HG03460 (cell line): ENCODE results near the gene GJB6.
A peak's percentile ranks its signal among the peaks of the same experiment; 100 is the strongest.

ENCODE experiments used
- ATAC-seq: cut with Tn5 transposase; IDR thresholded peaks from one replicate; pipeline ENCODE4 v1.9.1; 2021; ENCODE audit not compliant: unreplicated experiment

The GJB6 gene

DNA sequence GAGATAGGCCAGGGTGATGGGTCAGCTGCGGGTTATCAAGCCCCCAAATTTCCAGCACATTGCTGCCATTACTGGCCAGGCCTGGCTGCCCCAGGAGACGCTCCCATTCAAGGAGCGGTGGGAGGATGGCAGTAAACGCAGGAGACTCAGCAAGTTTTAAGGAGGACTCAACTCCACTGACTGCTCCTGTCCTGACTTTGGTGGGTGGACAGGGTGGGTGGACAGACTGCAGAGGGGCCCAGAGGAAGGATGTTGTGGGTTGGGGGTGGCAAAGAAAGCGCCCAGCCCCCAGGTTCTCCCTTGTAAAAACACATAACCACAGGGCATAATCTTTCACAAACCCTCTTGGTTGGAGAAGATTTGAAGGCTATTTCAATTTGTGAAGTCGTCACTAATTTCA is 4.4 kb downstream of the GJB6 start:
- no peak for ATAC-seq

DNA sequence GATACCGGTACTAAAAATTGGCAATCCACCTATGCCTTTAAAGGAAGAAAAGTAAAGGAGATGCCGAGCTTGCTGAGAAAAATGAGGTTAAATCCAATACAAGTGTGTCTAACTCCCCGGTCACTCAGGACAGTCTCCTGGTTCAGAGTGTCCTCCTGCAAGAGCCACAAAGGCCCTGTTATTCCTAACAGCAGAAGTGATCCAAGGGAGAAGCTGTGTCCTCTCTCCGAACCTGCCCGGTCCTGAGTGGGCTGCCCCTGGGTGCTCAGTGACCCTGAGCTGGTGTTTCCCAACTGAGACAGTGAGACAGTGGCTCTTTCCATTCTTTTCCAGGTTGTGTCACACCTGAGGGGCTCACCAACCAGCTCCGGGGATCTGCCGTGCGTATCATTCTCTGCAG is 4.8 kb downstream of the GJB6 start:
- no peak for ATAC-seq

DNA sequence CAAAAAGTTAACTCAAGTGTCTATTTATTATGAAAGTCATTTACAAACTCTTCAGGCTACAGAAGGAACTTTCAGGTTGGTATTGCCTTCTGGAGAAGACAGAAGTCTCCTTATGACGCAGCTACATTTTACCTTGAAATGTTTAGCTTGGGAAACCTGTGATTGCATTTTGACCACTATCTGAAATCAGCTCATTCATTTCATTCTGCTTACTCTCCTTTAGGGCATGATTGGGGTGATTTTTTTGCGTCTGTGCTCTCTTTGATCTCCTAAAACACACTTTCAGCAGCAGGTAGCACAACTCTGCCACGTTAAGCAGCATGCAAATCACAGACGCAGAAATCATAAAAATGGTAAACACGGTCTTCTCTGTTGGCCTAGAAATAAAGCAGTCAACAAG is 9.6 kb downstream of the GJB6 start:
- no peak for ATAC-seq

DNA sequence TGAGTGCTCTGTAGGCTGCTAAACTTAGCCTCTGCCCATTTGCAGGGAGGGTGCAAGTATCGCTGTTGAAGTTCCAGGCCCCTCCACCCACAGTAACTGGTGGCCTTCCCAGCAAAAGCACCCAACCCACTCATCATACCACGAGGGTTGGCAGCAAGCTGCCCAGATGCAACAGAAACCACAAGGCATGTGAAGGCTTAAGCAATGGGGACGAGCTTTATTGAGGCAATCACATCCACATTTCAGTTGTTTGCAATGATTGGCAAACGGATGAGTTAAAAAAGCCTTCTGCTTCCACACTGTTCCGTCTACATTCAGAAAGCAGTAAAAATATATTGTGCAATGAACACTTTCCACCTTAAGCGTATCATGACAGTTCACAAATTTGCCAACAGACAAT is 10.3 kb downstream of the GJB6 start:
- no peak for ATAC-seq

DNA sequence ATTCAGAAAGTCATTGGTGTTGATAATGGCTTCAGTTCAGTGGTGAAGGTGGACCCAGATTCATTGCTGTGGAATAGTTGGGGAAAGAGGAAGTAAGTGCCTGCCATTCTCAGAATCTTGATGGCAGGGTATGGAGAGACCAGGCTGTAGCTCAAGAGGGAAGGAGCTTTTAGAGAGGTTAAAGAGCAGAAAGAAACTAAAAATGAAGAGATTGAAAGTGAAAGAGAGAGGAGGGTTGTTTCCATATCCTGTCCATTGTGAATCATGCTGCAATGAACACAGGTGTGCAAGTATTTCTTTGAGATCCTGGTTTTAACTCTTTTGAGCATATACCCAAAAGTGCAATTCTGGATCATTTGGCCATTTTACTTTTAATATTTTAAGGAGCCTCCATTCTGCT is 12.5 kb downstream of the GJB6 start:
- peak; percentile 94 for ATAC-seq

DNA sequence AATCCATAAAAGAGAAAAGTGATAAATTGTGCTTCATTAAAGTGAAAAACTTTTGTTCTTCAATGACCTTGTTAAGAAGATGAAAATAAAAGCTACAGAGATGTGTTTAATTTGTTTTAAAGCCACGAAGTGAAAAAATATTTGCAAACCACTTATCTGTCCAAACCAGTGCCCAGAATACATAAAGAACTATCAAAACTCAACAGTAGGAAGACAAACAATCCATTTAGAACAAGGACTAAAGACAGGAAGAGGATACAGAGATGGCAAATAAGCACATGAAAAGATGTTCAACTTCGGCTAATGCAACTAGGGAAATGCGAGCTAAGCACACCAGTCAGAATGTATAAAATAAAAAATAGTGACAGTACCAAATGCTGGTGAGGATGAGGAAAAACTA is 15.0 kb downstream of the GJB6 start:
- no peak for ATAC-seq

DNA sequence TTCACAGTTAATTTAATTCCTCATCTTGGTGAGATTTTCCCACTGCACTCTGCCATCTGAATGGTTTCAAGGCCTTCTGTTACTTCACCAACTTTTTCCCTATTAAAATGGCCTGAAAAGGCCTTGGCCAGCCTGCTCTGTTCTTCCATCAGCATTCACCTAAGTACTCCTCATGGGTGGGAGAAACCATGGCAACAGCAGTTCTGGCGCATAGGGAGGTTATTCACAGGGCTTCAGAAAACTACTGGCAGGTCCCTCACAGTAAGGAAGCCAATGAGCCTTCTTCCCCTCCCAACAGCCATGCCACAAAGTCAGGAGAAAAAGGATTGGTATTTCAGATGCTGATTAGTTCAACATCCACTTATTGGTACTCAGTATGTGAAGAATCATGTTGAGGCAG is 22.2 kb downstream of the GJB6 start:
- no peak for ATAC-seq

DNA sequence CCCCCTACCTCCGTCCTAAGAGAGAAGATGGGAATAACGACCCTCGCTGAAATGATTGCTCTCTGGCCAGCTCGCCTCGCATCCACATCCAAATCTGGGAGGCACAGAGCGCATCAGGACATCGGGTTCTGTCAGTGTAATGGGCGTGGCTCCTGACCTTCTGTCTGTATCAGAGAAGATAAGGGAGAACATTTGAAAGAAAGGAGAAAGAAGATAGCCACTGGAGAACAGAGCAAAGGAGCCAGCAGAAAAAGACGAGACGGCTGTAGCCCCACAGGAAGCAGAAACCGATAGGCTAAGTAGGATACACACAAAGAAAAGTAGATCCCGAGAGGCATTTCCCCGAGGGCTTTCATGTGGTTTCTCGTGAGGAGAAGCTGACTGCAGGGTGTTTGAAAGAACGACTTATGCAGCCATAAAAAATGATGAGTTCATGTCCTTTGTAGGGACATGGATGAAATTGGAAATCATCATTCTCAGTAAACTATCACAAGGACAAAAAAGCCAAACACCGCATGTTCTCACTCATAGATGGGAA is 25.4 kb downstream of the GJB6 start:
- no peak for ATAC-seq

DNA sequence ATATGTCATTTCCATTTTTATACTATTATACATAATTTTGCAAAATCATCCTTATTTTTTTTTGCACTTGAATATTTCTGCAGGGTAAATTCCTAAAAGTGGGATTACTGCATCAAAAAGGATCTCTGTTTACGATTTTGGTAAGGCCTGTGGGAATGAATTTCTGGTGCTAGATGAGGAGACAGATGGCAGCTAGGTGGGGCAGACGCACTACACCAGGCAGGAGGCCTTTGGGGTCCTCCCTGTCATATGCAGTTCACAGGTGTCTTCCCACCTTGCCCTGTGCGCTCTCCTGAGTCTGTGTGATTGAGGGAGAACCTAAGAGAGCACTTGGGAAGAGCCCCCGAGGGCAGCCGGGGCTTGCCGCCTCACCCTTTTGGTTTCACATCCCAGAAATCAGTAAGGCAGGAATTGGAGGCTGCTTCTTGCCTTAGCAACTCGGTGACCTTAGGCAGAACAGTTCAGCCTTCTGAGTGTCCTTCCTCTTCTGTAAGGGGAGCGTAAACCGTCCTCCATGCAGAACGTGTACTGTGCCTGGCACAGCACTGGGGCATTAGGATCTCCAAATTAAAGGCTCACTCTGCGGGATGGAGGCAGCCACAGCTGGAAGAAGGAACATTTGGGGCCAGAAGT is 25.9 kb downstream of the GJB6 start:
- no peak for ATAC-seq

DNA sequence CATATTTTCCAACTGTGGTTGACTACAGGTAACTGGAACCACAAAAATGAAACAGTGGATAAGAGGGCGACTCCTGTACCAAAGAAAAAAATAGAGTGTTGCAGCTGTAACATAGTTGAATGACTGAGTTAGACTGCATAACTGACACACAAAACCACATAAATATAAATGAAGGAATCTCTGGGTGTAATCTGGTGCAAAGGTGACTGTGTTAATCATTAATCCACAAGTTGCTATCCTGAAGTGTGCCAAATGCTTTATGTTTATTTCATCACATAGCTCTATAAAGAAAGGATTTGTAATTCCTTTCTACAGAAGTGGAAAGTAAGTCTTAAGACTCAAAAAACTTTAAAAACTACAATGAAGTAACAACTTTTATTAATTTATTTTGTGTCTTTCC is 33.3 kb downstream of the GJB6 start:
- no peak for ATAC-seq

DNA sequence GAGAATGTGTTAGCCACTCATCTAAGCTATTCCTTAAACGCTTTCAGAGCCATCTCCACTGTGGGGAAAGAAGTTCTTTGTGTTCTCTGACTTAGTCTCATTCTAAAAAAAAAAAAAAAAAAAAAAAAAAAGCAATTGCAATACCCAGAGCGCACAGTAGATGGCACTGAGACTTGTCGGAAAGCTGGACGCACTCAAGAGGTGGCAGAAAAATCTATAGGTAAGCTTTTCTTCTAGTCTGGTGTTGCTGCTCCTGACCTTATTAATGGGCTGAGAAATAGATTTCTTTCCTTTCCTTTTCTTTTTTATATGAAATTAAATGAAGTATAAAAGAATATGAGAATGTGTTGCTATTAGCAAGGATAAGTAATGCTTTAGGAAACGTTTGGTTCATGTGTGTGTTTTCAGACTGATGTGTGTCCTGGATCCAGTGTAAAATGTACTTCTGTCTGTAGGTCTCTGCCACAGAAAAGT is 34.7 kb downstream of the GJB6 start:
- ATAC-seq = no peak

DNA sequence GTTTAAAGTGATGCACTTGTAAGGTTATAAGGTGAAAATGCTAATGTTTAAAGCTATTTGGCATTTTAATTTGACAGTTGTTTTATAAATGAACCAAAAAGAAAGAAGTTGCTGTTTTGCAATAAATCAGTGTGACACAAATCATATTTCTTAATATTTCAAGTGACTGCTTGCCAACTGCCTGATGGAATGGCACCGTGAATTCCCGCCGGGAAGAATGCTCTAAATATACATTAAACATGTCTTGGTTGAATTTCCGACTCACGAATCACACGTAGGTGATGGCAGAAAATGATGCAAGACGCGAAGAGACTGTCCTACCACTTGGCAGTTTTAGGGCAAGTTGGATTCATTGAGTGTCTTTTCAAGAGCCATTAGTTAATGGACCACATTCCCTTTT is 36.3 kb downstream of the GJB6 start:
- ATAC-seq = no peak

DNA sequence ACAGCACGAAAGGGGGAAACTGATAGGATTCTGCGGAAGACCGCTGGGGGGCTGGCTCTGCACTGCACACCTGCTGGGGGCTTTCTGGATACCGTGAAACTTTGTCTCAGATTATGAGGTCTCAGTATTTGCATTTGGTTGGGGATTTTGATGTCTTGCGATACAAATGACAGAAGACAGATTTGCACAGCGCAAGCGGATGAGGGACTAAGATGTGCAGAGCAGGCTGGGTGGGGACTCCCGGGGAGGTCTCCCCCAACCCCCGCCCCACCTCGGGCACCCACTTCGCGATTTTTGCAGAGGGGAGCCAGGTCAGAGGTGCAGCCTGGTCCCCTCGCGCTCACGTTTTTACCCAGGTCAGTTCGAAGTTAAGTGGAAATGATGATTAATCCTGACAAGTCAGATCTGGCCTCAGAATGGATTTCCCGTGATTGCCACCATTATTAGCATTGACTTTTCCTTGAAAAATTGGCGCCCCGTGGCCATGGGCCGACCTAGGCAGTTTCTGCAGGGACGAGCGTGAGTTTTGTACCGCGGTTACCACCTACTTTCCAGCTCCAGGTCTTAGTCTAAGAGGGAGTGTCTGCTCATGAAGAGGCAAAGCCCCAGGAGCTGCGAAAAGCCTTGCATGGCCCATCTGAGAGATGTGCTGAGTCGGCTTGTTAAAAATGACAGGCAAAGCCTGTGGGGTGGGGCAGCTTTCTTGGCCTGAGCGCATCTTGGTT is 38.0 kb downstream of the GJB6 start:
- ATAC-seq = no peak

DNA sequence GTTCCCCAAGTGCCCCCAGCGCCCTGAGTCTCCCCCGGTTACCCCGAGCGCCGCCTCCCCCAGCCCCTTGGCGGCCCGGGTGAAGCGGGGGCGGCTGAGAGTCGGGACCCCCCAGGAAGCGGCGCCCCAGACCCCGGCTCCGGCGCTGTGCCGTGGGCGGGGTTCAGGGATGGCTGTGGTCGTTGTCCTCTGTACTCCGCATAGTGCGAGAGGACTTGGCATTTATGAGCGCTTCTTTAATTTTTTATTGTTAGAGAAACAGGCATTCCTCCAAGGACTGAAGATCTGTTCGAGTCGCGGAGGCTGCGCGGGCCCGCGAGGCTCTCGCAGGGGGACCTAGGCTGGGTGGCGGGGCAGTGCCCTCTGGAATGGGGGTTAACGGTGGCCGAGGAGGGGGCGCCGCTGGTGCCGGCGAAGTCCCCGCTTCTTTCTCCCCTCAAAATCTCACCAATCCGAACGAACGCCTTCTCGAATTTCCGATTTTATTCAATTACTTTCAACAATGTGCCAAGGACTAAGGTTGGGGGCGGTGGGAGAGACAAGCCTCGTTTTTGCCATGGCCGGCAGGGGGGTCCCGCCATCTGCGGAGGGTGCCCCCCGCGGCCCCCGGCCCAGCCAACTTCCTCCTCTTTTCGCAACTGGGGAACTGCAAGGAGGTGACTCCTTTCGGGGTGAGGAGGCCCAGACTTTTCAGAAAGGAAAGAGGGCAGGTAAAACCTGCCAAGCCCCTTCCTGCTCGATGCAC is 38.8 kb downstream of the GJB6 start:
- no peak for ATAC-seq

DNA sequence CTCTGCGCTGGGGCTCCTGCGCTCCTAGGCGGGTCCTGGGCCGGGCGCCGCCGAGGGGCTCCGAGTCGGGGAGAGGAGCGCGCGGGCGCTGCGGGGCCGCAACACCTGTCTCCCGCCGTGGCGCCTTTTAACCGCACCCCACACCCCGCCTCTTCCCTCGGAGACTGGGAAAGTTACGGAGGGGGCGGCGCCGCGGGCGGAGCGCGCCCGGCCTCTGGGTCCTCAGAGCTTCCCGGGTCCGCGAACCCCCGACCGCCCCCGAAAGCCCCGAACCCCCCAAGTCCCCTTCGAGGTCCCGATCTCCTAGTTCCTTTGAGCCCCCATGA is 39.3 kb downstream of the GJB6 start, which contains the start of gene GJB2:
Gene GJB2, minus strand, starts transcription at position 103 of the 326 bp plus-strand sequence. CDS start 3,357 bp downstream, outside the sequence.
- ATAC-seq = no peak

DNA sequence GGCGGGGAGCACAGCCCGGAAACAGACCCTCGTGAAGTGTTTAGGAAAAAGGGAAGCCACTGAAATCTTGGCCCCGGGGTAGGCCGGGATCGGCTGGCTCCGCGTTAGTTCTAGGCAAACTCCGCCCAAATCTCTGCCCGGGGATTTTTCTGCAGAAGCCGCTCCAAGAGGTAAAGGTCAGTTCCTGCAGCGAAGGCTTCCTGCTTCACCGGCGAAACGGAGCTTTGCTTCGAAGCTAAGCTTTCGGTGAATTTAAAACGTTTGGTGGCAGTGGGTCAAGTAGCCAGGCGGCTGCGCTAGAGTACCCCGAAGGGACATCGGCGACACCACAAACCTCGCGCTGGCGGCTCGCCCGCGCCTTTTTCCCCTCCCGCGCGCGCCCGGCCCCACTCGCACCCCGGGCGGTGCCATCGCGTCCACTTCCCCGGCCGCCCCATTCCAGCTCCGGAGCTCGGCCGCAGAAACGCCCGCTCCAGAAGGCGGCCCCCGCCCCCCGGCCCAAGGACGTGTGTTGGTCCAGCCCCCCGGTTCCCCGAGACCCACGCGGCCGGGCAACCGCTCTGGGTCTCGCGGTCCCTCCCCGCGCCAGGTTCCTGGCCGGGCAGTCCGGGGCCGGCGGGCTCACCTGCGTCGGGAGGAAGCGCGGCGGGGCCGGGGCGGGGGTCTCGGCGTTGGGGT is 39.8 kb downstream of the GJB6 start:
- ATAC-seq = no peak

DNA sequence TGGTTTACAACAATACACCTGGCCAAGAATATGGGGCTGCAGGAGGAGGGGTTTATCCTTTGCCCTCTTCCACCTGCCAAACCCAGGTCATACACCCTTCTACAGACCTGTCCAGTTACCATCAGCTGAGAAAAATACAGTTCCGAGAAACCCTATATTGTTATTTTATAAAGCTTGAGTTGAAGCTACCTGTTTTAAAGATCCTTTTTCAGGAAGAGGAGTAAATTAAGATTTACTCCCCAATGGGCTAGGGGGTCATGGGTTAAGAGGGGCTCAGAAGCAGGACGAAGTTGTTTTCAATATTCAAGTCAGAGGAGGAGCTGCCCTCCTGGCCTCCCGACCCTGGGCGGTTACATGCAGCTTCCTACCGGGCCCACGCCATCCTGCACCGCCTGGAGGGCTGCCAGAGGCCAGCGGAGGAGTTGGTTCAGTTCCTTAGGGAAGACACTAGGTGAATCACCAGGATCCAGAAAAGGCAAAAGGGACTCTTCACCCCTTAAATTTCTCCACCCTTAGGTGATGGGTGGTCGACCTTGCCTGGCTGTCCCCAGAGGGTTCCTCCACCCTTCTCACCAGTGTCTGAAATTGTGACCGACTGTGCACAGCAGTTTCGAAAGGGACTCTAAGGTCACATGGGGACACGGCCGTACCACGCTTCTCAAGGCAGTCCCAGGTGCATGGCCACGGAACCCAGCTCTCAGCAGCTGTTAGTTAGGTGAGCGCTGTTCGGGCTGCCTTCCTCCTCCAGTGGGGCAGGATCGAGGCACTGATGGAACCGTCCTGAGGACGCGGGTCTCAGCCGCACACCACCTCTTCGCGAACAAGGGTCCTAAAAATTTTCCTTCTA is 40.6 kb downstream of the GJB6 start:
- no peak for ATAC-seq

DNA sequence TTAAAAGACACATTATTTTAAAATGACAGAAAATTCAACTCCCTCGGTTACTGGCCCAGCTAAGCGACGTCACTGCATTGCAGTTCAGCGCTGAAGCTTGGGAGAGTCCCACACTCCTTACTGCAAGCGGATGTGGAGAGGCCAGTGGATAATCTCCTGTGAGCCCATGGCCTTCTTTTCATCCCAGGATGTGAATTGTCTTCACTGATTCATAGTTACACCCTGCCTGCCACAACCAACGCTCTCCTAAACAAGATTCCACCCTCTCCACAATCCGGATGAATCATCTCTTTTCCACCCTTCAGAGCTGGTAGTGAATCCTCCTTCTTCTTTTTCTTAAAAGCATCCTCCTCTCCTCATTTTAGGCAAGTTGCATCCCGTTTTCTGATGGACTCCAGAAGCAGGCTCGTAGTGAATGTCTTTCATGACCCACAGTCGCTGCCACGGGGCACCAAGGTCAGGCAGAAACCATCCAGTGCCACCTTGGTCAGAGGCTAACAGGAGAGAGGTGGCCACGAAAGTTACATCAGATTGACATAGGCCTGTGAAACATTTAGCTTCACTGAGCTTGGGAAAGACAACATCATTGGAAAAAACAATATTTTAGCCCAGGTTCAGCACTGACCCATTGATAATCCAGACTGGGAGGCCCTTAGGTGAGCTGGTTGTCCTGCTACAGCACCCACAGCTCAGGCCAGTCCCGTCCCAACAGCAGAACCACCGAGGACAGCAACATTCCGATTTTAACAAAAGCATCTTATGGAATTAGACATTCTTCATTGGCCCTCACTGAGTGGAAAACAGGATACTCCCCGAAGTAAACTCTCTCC is 41.4 kb downstream of the GJB6 start:
- no peak for ATAC-seq

DNA sequence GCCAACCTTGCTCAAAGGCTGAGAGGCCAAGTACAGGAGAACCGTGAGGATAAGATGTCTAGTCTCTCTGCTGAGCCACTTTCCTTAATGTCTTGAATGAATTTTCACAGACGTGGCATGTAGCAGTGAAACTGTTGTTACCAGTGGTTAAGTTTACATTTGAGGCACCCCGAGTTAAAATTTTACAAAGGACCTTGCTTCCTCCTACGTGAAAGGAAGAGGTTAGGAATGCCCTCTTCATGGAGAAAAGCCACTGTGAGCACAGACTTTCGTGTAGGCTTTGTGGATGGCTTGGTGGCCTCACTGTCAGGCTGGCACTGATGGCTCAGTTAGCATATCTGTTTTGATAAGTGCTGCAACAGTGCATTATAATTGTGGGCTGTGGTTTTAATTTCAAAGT is 42.0 kb downstream of the GJB6 start:
- ATAC-seq = no peak
